Ovary (tissue), 9 donors: ENCODE data around the gene CCDC97. TPM values are rescaled to one million over a fixed set of nuclear protein-coding genes. Genes with fewer than 3 reads are reported as not detected.

ENCODE experiments used
- DNase-seq, 5 donors: peaks; one replicate each; pipeline ENCODE4 v3.0.0-alpha.2; 2019 to 2020
- H3K27ac ChIP-seq, 2 donors: fragments of 200-600 bp; one replicate each; pipeline versions ENCODE4 v1.5.1 to v1.8.0; 2019 to 2022
- H3K27me3 ChIP-seq: fragments of 200-600 bp; one replicate; pipeline ENCODE4 v1.8.0; 2022
- H3K36me3 ChIP-seq: fragments of 200-600 bp; sonication (generic); one replicate; pipeline ENCODE4 v1.5.1; 2019
- H3K4me1 ChIP-seq: one replicate; pipeline ENCODE4 v1.8.1; 2013; ENCODE audit warnings: mild to moderate bottlenecking, moderate library complexity; ENCODE audit not compliant: insufficient read depth
- H3K4me3 ChIP-seq: fragments of 200-600 bp; sonication (generic); one replicate; pipeline ENCODE4 v1.5.1; 2017
- H3K9me3 ChIP-seq, 2 donors: fragments of 200-600 bp in 1 of 2; sonication (generic) in 1 of 2; one replicate each; pipeline versions ENCODE4 v1.5.1 to v1.8.1; 2013 to 2019; ENCODE audit warnings: mild to moderate bottlenecking in 1 of 2, moderate library complexity in 1 of 2
- EP300 ChIP-seq: sonication (generic); formaldehyde crosslinking; IDR thresholded peaks from one replicate; pipeline ENCODE4 v1.6.1; 2017; ENCODE audit warnings: antibody characterized with exemption
- POLR2A ChIP-seq: fragments of 450-650 bp; IDR thresholded peaks from one replicate; pipeline ENCODE4 v1.6.1; 2017; ENCODE audit warnings: antibody characterized with exemption, mild to moderate bottlenecking, moderate library complexity
- WGBS, 3 donors: extraction: QIAGEN DNeasy Blood & Tissue Kit in 1 of 3; methylation state at CpG; one replicate each; pipeline versions ENCODE4 v1.1.5 to v1.1.7; 2013 to 2017; 5-methylcytosine and 5-hydroxymethylcytosine counted together
- intact Hi-C, 4 donors: fragments of 100-400 bp; cut with DNase I; formaldehyde crosslinking; loops; one replicate each; pipeline versions ENCODE4 v1.11.0 to v1.15.1; 2022 to 2023
- polyA plus RNA-seq, 2 donors: library from polyadenylated mRNA; stranded (reverse); fragments of 200-250 nt in 1 of 2; fragments of 350-450 nt in 1 of 2; fragmentation: Illumina TruSeq in 1 of 2; extraction: RNeasy Lipid Tissue Mini Kit (QIAGEN cat#74804) in 1 of 2; gene quantifications; one replicate each; pipeline ENCODE4 v1.2.3, GENCODE V29; 2013 to 2014
- total RNA-seq, 7 donors: library from RNA; depleted of rRNA in 2 of 7; stranded (reverse); fragments of >200 nt in 2 of 7; fragmentation: NEBNext Ultra II Directional in 3 of 7; extraction: Animal tissue kit (Norgen Biotek cat#: 25700) in 3 of 7; gene quantifications; one replicate each; pipeline versions ENCODE4 v1.1.0 to v1.2.4, GENCODE V29; 2016 to 2023
- TF ChIP-seq, protein P1 (sequence below), 3 donors: fragments of 450-650 bp in 2 of 3; fragments of 200-600 bp in 1 of 3; IDR thresholded peaks; one replicate each; pipeline versions ENCODE4 v1.5.1 to v1.8.0; 2016 to 2022; ENCODE audit warnings: antibody characterized with exemption in 3 of 3, mild to moderate bottlenecking in 1 of 3
- donor health status: DM: no; HTN: no; CAD: no; lungs with moderate emphysema.
- donor health status: DM: no; HTN: no; CAD: no.
- donor health status: Bipolar disorder and iron deficiency.
- donor health status: DM: yes; HTN: yes; CAD: no.
- donor health status: DM: no; HTN: no; CAD: no.
- donor health status: DM: yes; HTN: yes; CAD: no.

CCDC97 gene
- total and polyA plus RNA-seq, 9 donors = 12.8 to 46.1 (median 29.5) TPM

DNA sequence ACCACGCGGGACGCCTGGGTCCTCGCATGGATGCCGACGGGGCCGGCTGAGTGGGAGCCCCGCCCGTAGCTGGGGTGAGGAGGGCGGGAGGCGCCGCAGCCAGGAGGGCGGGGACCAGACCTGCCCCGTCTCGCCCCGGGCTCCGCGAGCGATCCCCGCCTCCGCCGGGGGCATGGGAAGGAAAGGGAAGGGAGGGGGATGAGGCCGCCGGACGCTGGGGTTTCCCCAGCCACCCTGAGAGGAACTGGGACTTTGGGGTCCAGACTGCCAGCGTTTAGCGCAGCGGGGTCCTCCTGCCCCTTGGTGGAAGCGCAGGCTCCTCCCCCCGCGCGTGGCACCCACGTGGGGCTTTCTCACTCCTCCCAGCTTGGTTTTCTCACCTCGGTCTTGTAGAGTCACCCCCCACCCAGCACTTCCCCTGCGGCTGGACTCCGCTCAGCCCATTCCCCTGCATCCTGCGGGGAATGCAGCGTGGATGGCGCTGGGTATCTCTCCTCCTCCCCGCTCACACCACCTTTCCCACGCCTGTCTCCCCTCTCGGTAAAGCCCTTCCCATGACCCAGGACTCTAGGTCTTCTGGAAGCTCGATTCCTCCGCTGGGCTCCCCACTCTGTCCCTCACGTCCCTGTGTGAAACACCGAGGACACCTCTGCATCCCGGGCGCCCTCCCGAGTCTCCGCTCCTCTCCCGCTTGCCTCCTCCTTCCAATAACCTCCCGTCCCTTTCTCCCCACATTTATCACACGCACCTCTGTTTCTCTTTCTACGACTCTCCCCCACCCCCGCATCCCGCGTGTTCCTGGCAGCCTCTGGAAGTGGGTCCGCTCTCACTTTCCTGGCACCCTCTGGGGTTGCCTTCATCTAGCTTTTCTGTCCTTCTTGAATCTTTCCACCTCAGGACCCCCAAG lies 41.6 kb downstream of the CCDC97 start:
- no peaks in the 10 kb centered on the region for H3K36me3 ChIP-seq
- intact Hi-C loops = loop anchor here in 2 of 4 donors (2.0 to 5.0 kb wide), 2 partner anchors 27 to 39 kb away; partner anchors contain the start of gene CCDC97 (in 1 of the 2)
- H3K27me3 ChIP-seq = no peaks in the 10 kb centered on the region
- TF ChIP-seq, protein P1, sequence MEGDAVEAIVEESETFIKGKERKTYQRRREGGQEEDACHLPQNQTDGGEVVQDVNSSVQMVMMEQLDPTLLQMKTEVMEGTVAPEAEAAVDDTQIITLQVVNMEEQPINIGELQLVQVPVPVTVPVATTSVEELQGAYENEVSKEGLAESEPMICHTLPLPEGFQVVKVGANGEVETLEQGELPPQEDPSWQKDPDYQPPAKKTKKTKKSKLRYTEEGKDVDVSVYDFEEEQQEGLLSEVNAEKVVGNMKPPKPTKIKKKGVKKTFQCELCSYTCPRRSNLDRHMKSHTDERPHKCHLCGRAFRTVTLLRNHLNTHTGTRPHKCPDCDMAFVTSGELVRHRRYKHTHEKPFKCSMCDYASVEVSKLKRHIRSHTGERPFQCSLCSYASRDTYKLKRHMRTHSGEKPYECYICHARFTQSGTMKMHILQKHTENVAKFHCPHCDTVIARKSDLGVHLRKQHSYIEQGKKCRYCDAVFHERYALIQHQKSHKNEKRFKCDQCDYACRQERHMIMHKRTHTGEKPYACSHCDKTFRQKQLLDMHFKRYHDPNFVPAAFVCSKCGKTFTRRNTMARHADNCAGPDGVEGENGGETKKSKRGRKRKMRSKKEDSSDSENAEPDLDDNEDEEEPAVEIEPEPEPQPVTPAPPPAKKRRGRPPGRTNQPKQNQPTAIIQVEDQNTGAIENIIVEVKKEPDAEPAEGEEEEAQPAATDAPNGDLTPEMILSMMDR (IDR thresholded peaks at IDR 0.05) = no peak
- TF ChIP-seq POLR2A (no peak), EP300 (no peak)
- no peaks in the 10 kb centered on the region for H3K9me3 ChIP-seq
- peak; percentile 53 to 74 (median 61) for DNase-seq
- 0 to 1% (median 0%) methylated on average over 46 to 58 of the region's 58 CpGs for WGBS, 3 donors
- peak overlapping the region; percentile 25 to 77 for H3K27ac ChIP-seq
- peak overlapping the region; percentile 60 for H3K4me3 ChIP-seq
- peaks cover 12% of the 10 kb centered on the region for H3K4me1 ChIP-seq

DNA sequence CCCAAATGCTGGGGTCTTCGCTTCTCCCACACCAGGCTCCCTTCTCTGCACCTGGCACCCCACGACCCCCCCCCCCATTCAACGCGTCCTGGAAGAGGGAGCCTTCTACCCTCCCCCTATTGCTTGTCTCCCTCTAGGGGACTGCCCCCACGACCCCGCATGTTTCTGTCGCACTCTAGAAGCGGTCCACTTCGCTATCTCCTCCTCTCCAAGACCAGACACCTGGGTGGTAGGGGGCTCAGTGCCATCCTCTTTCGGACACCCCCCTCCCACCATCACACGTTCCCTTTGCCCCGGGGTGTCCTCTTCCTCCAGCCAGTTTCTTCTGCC lies 42.3 kb downstream of the CCDC97 start:
- H3K4me3 ChIP-seq = peak overlapping the region; percentile 60
- peak overlapping the region; percentile 65 to 77 for H3K27ac ChIP-seq
- intact Hi-C loops = loop anchor here in 2 of 4 donors (2.0 to 5.0 kb wide), 2 partner anchors 27 to 40 kb away; partner anchors contain the start of gene CCDC97 (in 1 of the 2)
- H3K36me3 ChIP-seq = no peaks in the 10 kb centered on the region
- H3K4me1 ChIP-seq = peaks cover 12% of the 10 kb centered on the region
- no peak for DNase-seq
- TF ChIP-seq POLR2A = no peak
- TF ChIP-seq, protein P1 (IDR thresholded peaks at IDR 0.05) = no peak
- no peak for TF ChIP-seq EP300
- no peaks in the 10 kb centered on the region for H3K27me3 ChIP-seq
- 0 to 1% (median 1%) methylated on average over 12 of the region's 12 CpGs for WGBS, 3 donors
- no peaks in the 10 kb centered on the region for H3K9me3 ChIP-seq

DNA sequence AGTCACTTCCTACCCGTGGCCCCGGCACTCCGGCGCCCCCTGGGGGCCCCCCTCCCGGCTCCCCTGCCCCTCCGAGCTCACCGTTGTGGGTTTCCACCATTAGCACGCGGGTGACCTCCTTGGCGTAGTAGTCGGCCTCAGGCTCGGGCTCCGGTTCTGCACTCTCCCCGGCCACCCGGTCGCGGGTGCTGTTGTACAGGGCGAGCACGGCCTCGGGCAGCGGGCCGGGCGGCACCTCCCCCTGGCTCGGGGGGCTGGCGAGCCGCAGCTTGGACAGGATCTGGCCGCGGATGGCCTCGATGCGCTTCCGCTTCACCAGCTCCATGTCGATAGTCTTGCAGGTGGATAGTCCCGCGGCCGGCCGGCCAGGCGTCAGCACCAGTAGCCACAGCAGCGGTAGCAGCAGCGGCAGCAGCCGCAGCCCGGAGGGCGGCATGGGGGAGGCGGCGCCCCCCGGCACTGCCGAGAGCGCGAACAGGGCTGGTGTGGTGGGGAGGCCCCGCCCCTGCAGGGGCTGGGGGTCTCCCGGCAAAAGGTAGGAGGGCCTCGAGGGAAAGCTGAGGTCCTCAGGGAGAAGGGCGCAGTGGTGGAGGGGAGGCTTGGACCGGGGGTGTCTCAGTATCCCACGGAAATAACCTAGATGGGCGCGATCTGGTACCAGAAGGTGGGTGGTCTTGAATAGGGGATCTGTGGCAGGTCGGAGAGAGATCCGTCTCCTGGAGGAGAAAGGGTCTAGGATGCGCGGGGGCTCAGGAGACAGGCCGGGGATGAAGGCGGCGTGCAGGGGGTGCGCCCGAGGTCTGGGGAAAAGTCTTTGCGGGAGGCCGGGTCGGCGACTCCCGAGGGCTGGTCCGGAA lies 42.9 kb downstream of the CCDC97 start:
- H3K4me1 ChIP-seq = peaks cover 12% of the 10 kb centered on the region
- peak; percentile 46 to 76 (median 70) for DNase-seq
- no peaks in the 10 kb centered on the region for H3K9me3 ChIP-seq
- no peaks in the 10 kb centered on the region for H3K27me3 ChIP-seq
- peak overlapping the region; percentile 65 to 77 for H3K27ac ChIP-seq
- no peak for TF ChIP-seq EP300
- TF ChIP-seq, protein P1 (IDR thresholded peaks at IDR 0.05) = peak in 1 of 3 donors; percentile 30
- peak overlapping the region; percentile 60 for H3K4me3 ChIP-seq
- WGBS, 3 donors = 0 to 1% (median 0%) methylated on average over 61 to 71 of the region's 71 CpGs
- H3K36me3 ChIP-seq = no peaks in the 10 kb centered on the region
- intact Hi-C loops = loop anchor here in 2 of 4 donors (2.0 to 5.0 kb wide), 2 partner anchors 28 to 41 kb away; partner anchors contain the start of gene CCDC97 (in 1 of the 2)
